ENCODE results near the gene ZBTB38. TPM values are rescaled to one million over a fixed set of nuclear protein-coding genes. Genes with fewer than 3 reads are reported as not detected.

The ZBTB38 gene
- total RNA-seq, 3 donors from 2014 or later, result 96.0 to 153 (median 144) TPM

- no peak for TF ChIP-seq CTCF (IDR thresholded peaks at IDR 0.05)
- Histone ChIP-seq H3K9me3 (peaks cover 12% of the 10 kb centered on the region), H3K4me1 (ENCODE audit: low read depth) (peaks cover 7% of the 10 kb centered on the region), H3K36me3 (ENCODE audit: low read depth) (no peaks in the 10 kb centered on the region), H3K4me3 (no peak overlapping the region)
- DNase-seq (no peak), ATAC-seq (no peak)
- intact Hi-C loops (cut with DNase I, micrococcal nuclease), result no loop called here
Measured at GRCh38 chr3:141393735-141394076, 25.4 kb downstream of the ZBTB38 start.

- ATAC-seq, result peak; percentile 77
- intact Hi-C loops (cut with DNase I, micrococcal nuclease), result no loop called here
Measured at GRCh38 chr3:141394560-141394959, 26.3 kb downstream of the ZBTB38 start.

GRCh38 chr3:141395005-141395589, 26.8 kb downstream of the ZBTB38 start:
- Histone ChIP-seq H3K4me1 (ENCODE audit: low read depth) (peaks cover 7% of the 10 kb centered on the region), H3K9me3 (peaks cover 12% of the 10 kb centered on the region), H3K36me3 (ENCODE audit: low read depth) (no peaks in the 10 kb centered on the region), H3K4me3 (no peak overlapping the region)
- ATAC-seq, result peak; percentile 73
- DNase-seq, result no peak
- intact Hi-C loops (cut with DNase I, micrococcal nuclease), result no loop called here
- no peak for TF ChIP-seq CTCF (IDR thresholded peaks at IDR 0.05)

More at GRCh38 chr3:141394560-141394959, 26.3 kb downstream of the ZBTB38 start:
- H3K9me3 ChIP-seq, result peaks cover 12% of the 10 kb centered on the region
- H3K36me3 ChIP-seq (ENCODE audit: low read depth), result no peaks in the 10 kb centered on the region
- no peak for DNase-seq
- H3K4me1 ChIP-seq (ENCODE audit: low read depth), result peaks cover 7% of the 10 kb centered on the region
- TF ChIP-seq CTCF (IDR thresholded peaks at IDR 0.05), result no peak
- H3K4me3 ChIP-seq, result no peak overlapping the region

GRCh38 chr3:141397996-141398395, 29.7 kb downstream of the ZBTB38 start:
- Histone ChIP-seq H3K4me1 (ENCODE audit: low read depth) (peaks cover 22% of the 10 kb centered on the region), H3K4me3 (no peak overlapping the region), H3K9me3 (peaks cover 12% of the 10 kb centered on the region), H3K36me3 (ENCODE audit: low read depth) (no peaks in the 10 kb centered on the region)
- intact Hi-C loops (cut with DNase I, micrococcal nuclease), result no loop called here
- DNase-seq, result no peak
- no peak for ATAC-seq
- TF ChIP-seq CTCF (IDR thresholded peaks at IDR 0.05), result no peak

GRCh38 chr3:141399200-141399599, 30.9 kb downstream of the ZBTB38 start:
- H3K4me3 ChIP-seq, result no peak overlapping the region
- H3K9me3 ChIP-seq, result peaks cover 12% of the 10 kb centered on the region
- ATAC-seq (no peak), DNase-seq (no peak)
- peaks cover 29% of the 10 kb centered on the region for H3K4me1 ChIP-seq (ENCODE audit: low read depth)
- TF ChIP-seq CTCF (IDR thresholded peaks at IDR 0.05), result no peak
- intact Hi-C loops (cut with DNase I, micrococcal nuclease), result no loop called here
- H3K36me3 ChIP-seq (ENCODE audit: low read depth), result no peaks in the 10 kb centered on the region
